GM18499 (cell line): ENCODE measurements around the gene TMEM69.
"Not testable (repeated sequence)": the region's sequence is repeated elsewhere in the genome, so short reads cannot be mapped to it uniquely, and the experiment has no call there.

Experiments used
- ATAC-seq: cut with Tn5 transposase; IDR thresholded peaks from one replicate; pipeline ENCODE4 v1.9.1; 2021; ENCODE audit warnings: moderate number of reproducible peaks; ENCODE audit not compliant: insufficient read depth, unreplicated experiment

TMEM69 gene

GRCh38 chr1:45676553-45676952 is 11.4 kb upstream of the TMEM69 start:
- not testable (repeated sequence) for ATAC-seq

- ATAC-seq: no peak
Observed at GRCh38 chr1:45677751-45678245, 10.2 kb upstream of the TMEM69 start.

GRCh38 chr1:45678489-45678888 is 9.5 kb upstream of the TMEM69 start:
- ATAC-seq: no peak

- ATAC-seq: no peak
Observed at GRCh38 chr1:45679123-45679522, 8.9 kb upstream of the TMEM69 start.

GRCh38 chr1:45682942-45683341 is 5.0 kb upstream of the TMEM69 start:
- no peak for ATAC-seq

GRCh38 chr1:45684402-45684801 is 3.6 kb upstream of the TMEM69 start:
- no peak for ATAC-seq

- ATAC-seq: no peak
Observed at GRCh38 chr1:45685308-45686014, 2.5 kb upstream of the TMEM69 start.

GRCh38 chr1:45686015-45686287 is 2.0 kb upstream of the TMEM69 start:
- peak; percentile 3 for ATAC-seq

GRCh38 chr1:45686288-45687013 is 1.5 kb upstream of the TMEM69 start, which contains the start of gene GPBP1L1:
Gene GPBP1L1 (minus strand): TSS chr1:45686533. CDS start chr1:45659087, 27,446 bp downstream.
- peak; percentile 33 for ATAC-seq

- peak; percentile 56 for ATAC-seq
Observed at GRCh38 chr1:45687014-45687753, 797 bp upstream of the TMEM69 start.

GRCh38 chr1:45693811-45694210 is 5.8 kb downstream of the TMEM69 start:
- ATAC-seq: not testable (repeated sequence)

- ATAC-seq: no peak
Observed at GRCh38 chr1:45694823-45695222, 6.8 kb downstream of the TMEM69 start.

GRCh38 chr1:45704637-45705036 is 16.7 kb downstream of the TMEM69 start:
- ATAC-seq: no peak

GRCh38 chr1:45713711-45714110 is 25.7 kb downstream of the TMEM69 start:
- no peak for ATAC-seq

GRCh38 chr1:45716700-45717099 is 28.7 kb downstream of the TMEM69 start:
- ATAC-seq: no peak

- not testable (repeated sequence) for ATAC-seq
Observed at GRCh38 chr1:45717386-45717785, 29.4 kb downstream of the TMEM69 start.

- no peak for ATAC-seq
Observed at GRCh38 chr1:45718289-45718688, 30.3 kb downstream of the TMEM69 start.

- ATAC-seq: no peak
Observed at GRCh38 chr1:45721207-45721606, 33.2 kb downstream of the TMEM69 start.

GRCh38 chr1:45722809-45723208 is 34.8 kb downstream of the TMEM69 start:
- no peak for ATAC-seq

- no peak for ATAC-seq
Observed at GRCh38 chr1:45723248-45723930, 35.4 kb downstream of the TMEM69 start.
